ENCODE results near the gene FPGS. TPM values are rescaled to one million over a fixed set of nuclear protein-coding genes. Genes with fewer than 3 reads are reported as not detected.

FPGS gene
- total and polyA plus RNA-seq, 4 donors = 20.4 to 61.1 (median 42.7) TPM

DNA sequence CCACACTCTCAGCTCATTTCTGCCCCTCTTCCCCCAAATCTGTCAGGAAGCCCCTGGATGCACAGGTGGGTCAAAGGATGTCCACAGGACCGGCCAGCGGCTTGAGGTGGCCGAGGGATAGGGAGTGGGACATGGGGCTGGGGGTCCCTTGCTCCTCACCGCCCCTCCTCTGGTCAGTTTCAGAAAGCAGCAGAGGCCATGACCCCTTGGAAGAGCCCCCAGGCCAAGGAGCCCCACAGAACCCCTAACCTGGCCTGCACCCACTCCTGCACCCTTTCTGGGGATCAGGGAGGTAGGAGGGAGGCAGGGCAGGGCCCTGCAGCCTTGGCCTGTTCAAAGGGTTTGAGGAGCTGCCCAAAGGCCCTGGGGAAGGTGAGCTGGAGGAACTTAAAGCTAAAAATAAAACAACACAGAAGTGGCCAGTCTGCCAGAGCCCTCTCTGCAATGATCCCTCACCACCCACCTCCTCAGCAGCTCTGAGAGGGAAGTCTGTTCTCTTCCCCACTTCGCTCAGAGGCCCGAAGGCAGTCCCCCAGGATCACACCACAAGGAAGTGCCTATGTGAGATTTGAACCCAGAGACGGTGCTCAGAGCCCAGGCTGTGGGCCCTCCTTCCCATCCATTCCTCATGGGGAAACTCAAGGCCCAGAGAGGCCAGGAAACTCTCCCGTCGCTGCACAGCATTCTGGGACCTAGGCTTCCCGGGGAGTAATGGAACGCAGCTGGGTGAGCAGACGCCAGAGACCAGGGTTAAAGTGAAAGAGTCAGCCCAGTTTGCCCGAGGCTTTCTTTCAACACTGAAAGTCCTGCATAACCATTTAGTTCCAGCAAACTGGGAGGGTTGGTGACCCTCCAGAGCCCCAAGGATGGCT is 50.9 kb downstream of the FPGS start:
- Histone ChIP-seq H3K27ac (ENCODE audit: low read depth in 1 of 2, low read length in 2 of 2) (peak overlapping the region; percentile 78 to 81), H3K9me3 (ENCODE audit: control insufficient read depth in 4 of 4, low read length in 3 of 4) (peaks cover 0 to 10% (median 1%) of the 10 kb centered on the region in 4 donors), H3K27me3 (ENCODE audit: control insufficient read depth in 4 of 4, insufficient read depth in 4 of 4, low read length in 3 of 4) (no peaks in the 10 kb centered on the region), H3K4me1 (ENCODE audit: control insufficient read depth in 4 of 4, insufficient read depth in 4 of 4, low read length in 3 of 4) (peaks cover 0 to 5% (median under 1%) of the 10 kb centered on the region in 4 donors), H3K4me3 (ENCODE audit: low read depth in 1 of 3, low read length in 3 of 3) (peak overlapping the region; percentile 53 to 61 (median 59)), H3K36me3 (ENCODE audit: control insufficient read depth in 4 of 4, insufficient read depth in 3 of 4, low read depth in 1 of 4, low read length in 3 of 4) (no peaks in the 10 kb centered on the region), H3K9ac (ENCODE audit: low read depth in 1 of 2, low read length in 2 of 2) (peak overlapping the region; percentile 21 to 64)
- 69% methylated on average over 13 of the region's 13 CpGs for WGBS
- DNase-seq (ENCODE audit: low spot score) = no peak
- TF ChIP-seq NR2F2 (IDR thresholded peaks at IDR 0.05) (no peak), YY1 (IDR thresholded peaks at IDR 0.05) (no peak), JUND (IDR thresholded peaks at IDR 0.05) (no peak), RAD21 (IDR thresholded peaks at IDR 0.05) (no peak)

DNA sequence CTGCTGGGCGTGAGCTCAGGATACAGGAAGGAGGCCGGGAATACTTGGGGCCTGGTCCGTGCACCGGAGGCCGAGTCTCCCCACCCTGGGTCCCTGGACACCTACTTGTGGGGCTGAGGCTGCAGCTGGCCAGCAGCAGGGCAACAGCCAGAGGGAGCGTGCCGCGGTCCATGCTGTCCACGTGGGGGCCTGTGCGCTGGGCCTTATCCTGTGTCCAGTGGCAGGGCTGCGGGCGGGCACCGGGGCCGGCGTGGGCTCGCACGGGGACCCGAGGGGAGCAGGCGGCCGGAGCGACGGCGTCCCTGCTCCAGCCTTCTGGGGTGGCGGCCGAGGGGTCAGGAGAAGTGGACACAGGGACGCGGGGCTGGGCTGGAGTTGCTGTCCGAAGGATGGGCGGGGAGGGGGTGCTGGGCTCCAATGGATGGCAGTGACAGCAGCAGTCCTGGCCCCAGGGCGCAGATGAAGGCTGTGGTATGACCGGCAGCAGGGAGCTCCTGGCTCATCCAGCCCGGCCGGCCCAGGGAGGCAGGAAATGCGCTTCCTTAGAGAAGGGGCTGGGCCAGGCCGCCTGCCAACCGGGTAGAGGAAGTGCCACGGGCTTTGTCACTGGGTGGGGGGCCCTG is 51.6 kb downstream of the FPGS start, which contains the start of gene ENG:
Gene ENG (minus strand): TSS at position 475 of the 623 bp plus-strand sequence. CDS start 303 bp downstream, at position 172.
- H3K4me1 ChIP-seq (ENCODE audit: control insufficient read depth in 4 of 4, insufficient read depth in 4 of 4, low read length in 3 of 4) = peaks cover 0 to 9% (median 1%) of the 10 kb centered on the region in 4 donors
- peak within 1 kb of the TSS; percentile 53 to 61 (median 59) for H3K4me3 ChIP-seq (ENCODE audit: low read depth in 1 of 3, low read length in 3 of 3)
- peak within 1 kb of the TSS; percentile 78 to 81 for H3K27ac ChIP-seq (ENCODE audit: low read depth in 1 of 2, low read length in 2 of 2)
- H3K27me3 ChIP-seq (ENCODE audit: control insufficient read depth in 4 of 4, insufficient read depth in 4 of 4, low read length in 3 of 4) = no peaks in the 10 kb centered on the region
- peaks cover 0 to 5% (median 1%) of the 10 kb centered on the region in 4 donors for H3K9me3 ChIP-seq (ENCODE audit: control insufficient read depth in 4 of 4, low read length in 3 of 4)
- TF ChIP-seq RAD21 (IDR thresholded peaks at IDR 0.05) (peak in 1 of 2 donors; percentile 5), JUND (IDR thresholded peaks at IDR 0.05) (no peak)
- DNase-seq (ENCODE audit: low spot score) = no peak
- H3K36me3 ChIP-seq (ENCODE audit: control insufficient read depth in 4 of 4, insufficient read depth in 3 of 4, low read depth in 1 of 4, low read length in 3 of 4) = no peaks in the 10 kb centered on the region
- peak within 1 kb of the TSS; percentile 21 to 64 for H3K9ac ChIP-seq (ENCODE audit: low read depth in 1 of 2, low read length in 2 of 2)
- WGBS = 55% methylated on average over 37 of the region's 37 CpGs

DNA sequence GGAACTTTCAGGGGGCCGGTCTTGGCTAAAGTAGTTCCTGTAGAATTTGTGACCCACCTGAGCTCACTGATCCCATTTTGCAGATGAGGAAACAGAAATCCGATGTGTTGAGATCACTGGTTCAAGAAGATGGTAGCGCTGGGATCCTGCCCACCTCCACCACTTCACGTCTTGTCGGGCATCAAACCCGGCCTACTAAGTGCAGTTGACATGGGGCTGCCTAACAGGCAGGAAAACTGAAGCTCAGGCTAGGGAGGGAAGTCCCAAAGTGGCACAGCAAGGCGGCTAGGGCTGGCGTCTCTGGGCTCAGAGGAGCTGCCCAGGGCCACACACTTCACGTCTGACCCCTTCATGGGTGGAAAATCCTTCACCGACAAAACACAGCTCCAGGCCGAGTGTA is 52.3 kb downstream of the FPGS start:
- 71% methylated on average over 11 of the region's 11 CpGs for WGBS
- H3K4me3 ChIP-seq (ENCODE audit: low read depth in 1 of 3, low read length in 3 of 3) = peak overlapping the region in 1 of 3 donors; percentile 53
- DNase-seq (ENCODE audit: low spot score) = no peak
- no peak for TF ChIP-seq FOXA1 (IDR thresholded peaks at IDR 0.05)
- TF ChIP-seq, protein P1, sequence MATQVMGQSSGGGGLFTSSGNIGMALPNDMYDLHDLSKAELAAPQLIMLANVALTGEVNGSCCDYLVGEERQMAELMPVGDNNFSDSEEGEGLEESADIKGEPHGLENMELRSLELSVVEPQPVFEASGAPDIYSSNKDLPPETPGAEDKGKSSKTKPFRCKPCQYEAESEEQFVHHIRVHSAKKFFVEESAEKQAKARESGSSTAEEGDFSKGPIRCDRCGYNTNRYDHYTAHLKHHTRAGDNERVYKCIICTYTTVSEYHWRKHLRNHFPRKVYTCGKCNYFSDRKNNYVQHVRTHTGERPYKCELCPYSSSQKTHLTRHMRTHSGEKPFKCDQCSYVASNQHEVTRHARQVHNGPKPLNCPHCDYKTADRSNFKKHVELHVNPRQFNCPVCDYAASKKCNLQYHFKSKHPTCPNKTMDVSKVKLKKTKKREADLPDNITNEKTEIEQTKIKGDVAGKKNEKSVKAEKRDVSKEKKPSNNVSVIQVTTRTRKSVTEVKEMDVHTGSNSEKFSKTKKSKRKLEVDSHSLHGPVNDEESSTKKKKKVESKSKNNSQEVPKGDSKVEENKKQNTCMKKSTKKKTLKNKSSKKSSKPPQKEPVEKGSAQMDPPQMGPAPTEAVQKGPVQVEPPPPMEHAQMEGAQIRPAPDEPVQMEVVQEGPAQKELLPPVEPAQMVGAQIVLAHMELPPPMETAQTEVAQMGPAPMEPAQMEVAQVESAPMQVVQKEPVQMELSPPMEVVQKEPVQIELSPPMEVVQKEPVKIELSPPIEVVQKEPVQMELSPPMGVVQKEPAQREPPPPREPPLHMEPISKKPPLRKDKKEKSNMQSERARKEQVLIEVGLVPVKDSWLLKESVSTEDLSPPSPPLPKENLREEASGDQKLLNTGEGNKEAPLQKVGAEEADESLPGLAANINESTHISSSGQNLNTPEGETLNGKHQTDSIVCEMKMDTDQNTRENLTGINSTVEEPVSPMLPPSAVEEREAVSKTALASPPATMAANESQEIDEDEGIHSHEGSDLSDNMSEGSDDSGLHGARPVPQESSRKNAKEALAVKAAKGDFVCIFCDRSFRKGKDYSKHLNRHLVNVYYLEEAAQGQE (IDR thresholded peaks at IDR 0.05) = no peak
- TF ChIP-seq, protein P2, sequence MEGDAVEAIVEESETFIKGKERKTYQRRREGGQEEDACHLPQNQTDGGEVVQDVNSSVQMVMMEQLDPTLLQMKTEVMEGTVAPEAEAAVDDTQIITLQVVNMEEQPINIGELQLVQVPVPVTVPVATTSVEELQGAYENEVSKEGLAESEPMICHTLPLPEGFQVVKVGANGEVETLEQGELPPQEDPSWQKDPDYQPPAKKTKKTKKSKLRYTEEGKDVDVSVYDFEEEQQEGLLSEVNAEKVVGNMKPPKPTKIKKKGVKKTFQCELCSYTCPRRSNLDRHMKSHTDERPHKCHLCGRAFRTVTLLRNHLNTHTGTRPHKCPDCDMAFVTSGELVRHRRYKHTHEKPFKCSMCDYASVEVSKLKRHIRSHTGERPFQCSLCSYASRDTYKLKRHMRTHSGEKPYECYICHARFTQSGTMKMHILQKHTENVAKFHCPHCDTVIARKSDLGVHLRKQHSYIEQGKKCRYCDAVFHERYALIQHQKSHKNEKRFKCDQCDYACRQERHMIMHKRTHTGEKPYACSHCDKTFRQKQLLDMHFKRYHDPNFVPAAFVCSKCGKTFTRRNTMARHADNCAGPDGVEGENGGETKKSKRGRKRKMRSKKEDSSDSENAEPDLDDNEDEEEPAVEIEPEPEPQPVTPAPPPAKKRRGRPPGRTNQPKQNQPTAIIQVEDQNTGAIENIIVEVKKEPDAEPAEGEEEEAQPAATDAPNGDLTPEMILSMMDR (IDR thresholded peaks at IDR 0.05; ENCODE audit: low read depth, low read length, missing input control) = no peak
- TF ChIP-seq SP1 (IDR thresholded peaks at IDR 0.05) = no peak
- TF ChIP-seq EGR1 (IDR thresholded peaks at IDR 0.05; ENCODE audit: low read depth in 2 of 2) = no peak
- TF ChIP-seq JUND (IDR thresholded peaks at IDR 0.05) = no peak
- TF ChIP-seq YY1 (IDR thresholded peaks at IDR 0.05) = no peak
- TF ChIP-seq, protein P3, sequence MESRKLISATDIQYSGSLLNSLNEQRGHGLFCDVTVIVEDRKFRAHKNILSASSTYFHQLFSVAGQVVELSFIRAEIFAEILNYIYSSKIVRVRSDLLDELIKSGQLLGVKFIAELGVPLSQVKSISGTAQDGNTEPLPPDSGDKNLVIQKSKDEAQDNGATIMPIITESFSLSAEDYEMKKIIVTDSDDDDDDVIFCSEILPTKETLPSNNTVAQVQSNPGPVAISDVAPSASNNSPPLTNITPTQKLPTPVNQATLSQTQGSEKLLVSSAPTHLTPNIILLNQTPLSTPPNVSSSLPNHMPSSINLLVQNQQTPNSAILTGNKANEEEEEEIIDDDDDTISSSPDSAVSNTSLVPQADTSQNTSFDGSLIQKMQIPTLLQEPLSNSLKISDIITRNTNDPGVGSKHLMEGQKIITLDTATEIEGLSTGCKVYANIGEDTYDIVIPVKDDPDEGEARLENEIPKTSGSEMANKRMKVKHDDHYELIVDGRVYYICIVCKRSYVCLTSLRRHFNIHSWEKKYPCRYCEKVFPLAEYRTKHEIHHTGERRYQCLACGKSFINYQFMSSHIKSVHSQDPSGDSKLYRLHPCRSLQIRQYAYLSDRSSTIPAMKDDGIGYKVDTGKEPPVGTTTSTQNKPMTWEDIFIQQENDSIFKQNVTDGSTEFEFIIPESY (IDR thresholded peaks at IDR 0.05) = no peak
- TF ChIP-seq HNF4A (conservative IDR thresholded peaks at IDR 0.05) = no peak
- TF ChIP-seq, protein P4, sequence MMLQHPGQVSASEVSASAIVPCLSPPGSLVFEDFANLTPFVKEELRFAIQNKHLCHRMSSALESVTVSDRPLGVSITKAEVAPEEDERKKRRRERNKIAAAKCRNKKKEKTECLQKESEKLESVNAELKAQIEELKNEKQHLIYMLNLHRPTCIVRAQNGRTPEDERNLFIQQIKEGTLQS (IDR thresholded peaks at IDR 0.05) = no peak
- TF ChIP-seq FOXA2 (IDR thresholded peaks at IDR 0.05) = no peak
- TF ChIP-seq, protein P5, sequence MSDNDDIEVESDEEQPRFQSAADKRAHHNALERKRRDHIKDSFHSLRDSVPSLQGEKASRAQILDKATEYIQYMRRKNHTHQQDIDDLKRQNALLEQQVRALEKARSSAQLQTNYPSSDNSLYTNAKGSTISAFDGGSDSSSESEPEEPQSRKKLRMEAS (IDR thresholded peaks at IDR 0.05) = no peak
- H3K27ac ChIP-seq (ENCODE audit: low read depth in 1 of 2, low read length in 2 of 2) = peak overlapping the region; percentile 43 to 63
- H3K4me1 ChIP-seq (ENCODE audit: control insufficient read depth in 4 of 4, insufficient read depth in 4 of 4, low read length in 3 of 4) = peaks cover 0 to 9% (median 1%) of the 10 kb centered on the region in 4 donors
- peaks cover 0 to under 1% (median 0%) of the 10 kb centered on the region in 4 donors for H3K9me3 ChIP-seq (ENCODE audit: control insufficient read depth in 4 of 4, low read length in 3 of 4)
- no peaks in the 10 kb centered on the region for H3K36me3 ChIP-seq (ENCODE audit: control insufficient read depth in 4 of 4, insufficient read depth in 3 of 4, low read depth in 1 of 4, low read length in 3 of 4)
- H3K27me3 ChIP-seq (ENCODE audit: control insufficient read depth in 4 of 4, insufficient read depth in 4 of 4, low read length in 3 of 4) = no peaks in the 10 kb centered on the region
- no peak overlapping the region for H3K9ac ChIP-seq (ENCODE audit: low read depth in 1 of 2, low read length in 2 of 2)

Data from liver (tissue), 9 donors.